ENCODE data around the gene UPF1. TPM values are rescaled to one million over a fixed set of nuclear protein-coding genes. Genes with fewer than 3 reads are reported as not detected.

The UPF1 gene
- polyA plus RNA-seq, 3 donors: 2.6 to 43.7 (median 3.2) TPM

- Histone ChIP-seq H2AFZ (ENCODE audit: insufficient read depth, low read depth, low read length, poor library complexity, severe bottlenecking) (no peak overlapping the region), H3K79me2 (ENCODE audit: insufficient read depth, low read length) (peaks cover 90% of the 10 kb centered on the region), H3K36me3 (replicated peaks in 1 of 2; ENCODE audit: control insufficient read depth in 1 of 2, insufficient read depth in 2 of 2, low read length in 2 of 2) (peaks cover 12 to 32% of the 10 kb centered on the region in 2 donors), H3K4me1 (ENCODE audit: control insufficient read depth in 1 of 2, insufficient read depth in 2 of 2, low read length in 2 of 2) (peaks cover 31 to 45% of the 10 kb centered on the region in 2 donors), H3K4me2 (replicated peaks; ENCODE audit: extremely low read depth, low read length, poor library complexity, severe bottlenecking) (no peak overlapping the region), H3K9ac (ENCODE audit: insufficient read depth, low read length, poor library complexity, severe bottlenecking) (no peak overlapping the region), H3K4me3 (replicated peaks in 1 of 3; ENCODE audit: low read depth in 2 of 3, low read length in 3 of 3) (no peak overlapping the region), H3K27ac (ENCODE audit: low read depth in 1 of 2, low read length in 2 of 2) (peak overlapping the region in 1 of 2 donors; percentile 53), H4K20me1 (ENCODE audit: insufficient read depth, low read length) (peaks cover 94% of the 10 kb centered on the region), H3K9me3 (replicated peaks in 1 of 2; ENCODE audit: control insufficient read depth in 1 of 2, insufficient read depth in 1 of 2, low read length in 2 of 2) (no peaks in the 10 kb centered on the region), H3K27me3 (ENCODE audit: control insufficient read depth in 2 of 2, insufficient read depth in 2 of 2, low read length in 2 of 2) (no peaks in the 10 kb centered on the region)
- Mint-ChIP-seq H3K4me1 (peaks cover 79% of the 10 kb centered on the region), H3K9me3 (peaks cover 0 to 2% (median 0%) of the 10 kb centered on the region in 7 donors), H3K36me3 (peaks cover 17 to 46% of the 10 kb centered on the region in 2 donors), H3K4me3 (no peak overlapping the region), H3K27me3 (ENCODE audit: low read depth in 3 of 3) (peaks cover 0 to 6% (median 0%) of the 10 kb centered on the region in 3 donors), H3K27ac (peak overlapping the region in 3 of 7 donors; percentile 33 to 86 (median 77))
- 93% methylated on average over 8 of the region's 8 CpGs for WGBS (ENCODE audit: insufficient coverage)
- no peak for TF ChIP-seq CTCF (IDR thresholded peaks at IDR 0.05)
- DNase-seq: no peak
- intact Hi-C loops (cut with micrococcal nuclease): loop anchor here (5.0 to 10.0 kb wide), 2 partner anchors 140 to 393 kb away; no protein-coding TSS in a partner anchor
These were observed 13.1 kb downstream of the UPF1 start for GRCh38 chr19:18844806-18845329.

DNA sequence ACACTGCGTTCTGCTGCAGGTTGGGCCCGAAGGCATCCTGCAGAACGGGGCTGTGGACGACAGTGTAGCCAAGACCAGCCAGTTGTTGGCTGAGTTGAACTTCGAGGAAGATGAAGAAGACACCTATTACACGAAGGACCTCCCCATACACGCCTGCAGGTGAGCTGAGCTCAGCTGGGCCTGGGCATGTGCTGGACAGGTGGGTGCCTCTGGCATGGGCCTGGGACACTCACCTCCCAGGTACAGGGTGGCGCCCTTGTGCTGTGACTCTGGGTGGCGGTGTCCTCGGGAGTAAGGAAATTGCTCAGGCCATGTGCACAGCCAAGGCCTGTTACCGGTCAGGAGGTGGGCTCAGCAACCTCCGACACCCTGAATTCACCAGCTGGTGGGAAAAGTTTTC lies 14.2 kb downstream of the UPF1 start:
- DNase-seq: no peak
- H3K27ac Mint-ChIP-seq: peak overlapping the region in 2 of 7 donors; percentile 68 to 92
- Histone ChIP-seq H3K27ac (ENCODE audit: low read depth in 1 of 2, low read length in 2 of 2) (peak overlapping the region in 1 of 2 donors; percentile 53), H3K4me3 (replicated peaks in 1 of 3; ENCODE audit: low read depth in 2 of 3, low read length in 3 of 3) (no peak overlapping the region), H3K27me3 (ENCODE audit: control insufficient read depth in 2 of 2, insufficient read depth in 2 of 2, low read length in 2 of 2) (no peaks in the 10 kb centered on the region), H3K36me3 (replicated peaks in 1 of 2; ENCODE audit: control insufficient read depth in 1 of 2, insufficient read depth in 2 of 2, low read length in 2 of 2) (peaks cover 22 to 38% of the 10 kb centered on the region in 2 donors), H3K4me1 (ENCODE audit: control insufficient read depth in 1 of 2, insufficient read depth in 2 of 2, low read length in 2 of 2) (peaks cover 36 to 51% of the 10 kb centered on the region in 2 donors), H3K4me2 (replicated peaks; ENCODE audit: extremely low read depth, low read length, poor library complexity, severe bottlenecking) (no peak overlapping the region), H2AFZ (ENCODE audit: insufficient read depth, low read depth, low read length, poor library complexity, severe bottlenecking) (no peak overlapping the region), H3K9ac (ENCODE audit: insufficient read depth, low read length, poor library complexity, severe bottlenecking) (no peak overlapping the region), H3K79me2 (ENCODE audit: insufficient read depth, low read length) (peaks cover 90% of the 10 kb centered on the region), H3K9me3 (replicated peaks in 1 of 2; ENCODE audit: control insufficient read depth in 1 of 2, insufficient read depth in 1 of 2, low read length in 2 of 2) (no peaks in the 10 kb centered on the region), H4K20me1 (ENCODE audit: insufficient read depth, low read length) (peaks cover 92% of the 10 kb centered on the region)
- peaks cover 0 to 2% (median 0%) of the 10 kb centered on the region in 3 donors for H3K27me3 Mint-ChIP-seq (ENCODE audit: low read depth in 3 of 3)
- H3K4me3 Mint-ChIP-seq: no peak overlapping the region
- over 99% methylated on average over 11 of the region's 12 CpGs for WGBS (ENCODE audit: insufficient coverage)
- no peak for TF ChIP-seq CTCF (IDR thresholded peaks at IDR 0.05)
- peaks cover 79% of the 10 kb centered on the region for H3K4me1 Mint-ChIP-seq
- H3K9me3 Mint-ChIP-seq: peaks cover 0 to 2% (median 0%) of the 10 kb centered on the region in 7 donors
- H3K36me3 Mint-ChIP-seq: peaks cover 27 to 50% of the 10 kb centered on the region in 2 donors
- intact Hi-C loops (cut with micrococcal nuclease): loop anchor here (5.0 to 10.0 kb wide), 2 partner anchors 141 to 394 kb away; no protein-coding TSS in a partner anchor

All from CD14-positive monocyte (primary cell).